NCI-H2196 (cell line): ENCODE data around the gene TTLL11.

Experiments used
- DNase-seq: peaks from one replicate; lab custom pipeline; 2025; ENCODE audit not compliant: unreplicated experiment; lab: John Stamatoyannopoulos, UW

The TTLL11 gene

GRCh38 chr9:121778252-121779225, 314.6 kb downstream of the TTLL11 start:
- no peak for DNase-seq

GRCh38 chr9:121776739-121777637, 316.1 kb downstream of the TTLL11 start:
- no peak for DNase-seq

GRCh38 chr9:121776001-121776738, 316.9 kb downstream of the TTLL11 start:
- DNase-seq = no peak

GRCh38 chr9:121774715-121775613, 318.1 kb downstream of the TTLL11 start:
- no peak for DNase-seq

- no peak for DNase-seq
Observed at GRCh38 chr9:121773954-121774714, 319.0 kb downstream of the TTLL11 start.

- no peak for DNase-seq
Observed at GRCh38 chr9:121773286-121773953, 319.7 kb downstream of the TTLL11 start.

GRCh38 chr9:121772600-121773285, 320.4 kb downstream of the TTLL11 start:
- no peak for DNase-seq
